Lung (tissue), 12 donors: Measurements from ENCODE around the gene NBEAL1. TPM values are rescaled to one million over a fixed set of nuclear protein-coding genes. Genes with fewer than 3 reads are reported as not detected.
A peak's percentile ranks its signal among the peaks of the same experiment; 100 is the strongest.
"Not testable (repeated sequence)": the region's sequence is repeated elsewhere in the genome, so short reads cannot be mapped to it uniquely, and the experiment has no call there.

Source experiments
- ATAC-seq: fragments of 200-7000 bp; cut with Tn5 transposase; one replicate; pipeline ENCODE4 v1.9.1; 2020; ENCODE audit warnings: moderate number of reproducible peaks; ENCODE audit not compliant: insufficient read depth, low FRiP score
- DNase-seq, 3 donors: peaks; one replicate each; pipeline ENCODE4 v3.0.0-alpha.2; 2013 to 2017
- H3K27ac ChIP-seq, 2 donors: one replicate each; pipeline ENCODE4 v1.5.1; 2013; ENCODE audit warnings: mild to moderate bottlenecking in 2 of 2, moderate library complexity in 2 of 2, control low read depth in 1 of 2, inconsistent platforms in 1 of 2, low read depth in 1 of 2, low read length in 1 of 2
- H3K27me3 ChIP-seq, 3 donors: one replicate each; pipeline ENCODE4 v1.5.1; 2013; ENCODE audit warnings: low read length in 2 of 3; ENCODE audit not compliant: control insufficient read depth in 3 of 3, insufficient read depth in 3 of 3
- H3K36me3 ChIP-seq, 4 donors: one replicate each; pipeline ENCODE4 v1.5.1; 2013; ENCODE audit warnings: low read length in 4 of 4, mild to moderate bottlenecking in 1 of 4, moderate library complexity in 1 of 4; ENCODE audit not compliant: control insufficient read depth in 4 of 4, insufficient read depth in 4 of 4
- H3K4me1 ChIP-seq, 5 donors: one replicate each; pipeline ENCODE4 v1.5.1; 2013; ENCODE audit warnings: low read length in 5 of 5, mild to moderate bottlenecking in 2 of 5, moderate library complexity in 1 of 5; ENCODE audit not compliant: control insufficient read depth in 5 of 5, insufficient read depth in 5 of 5
- H3K4me3 ChIP-seq: one replicate; pipeline ENCODE4 v1.5.1; 2013; ENCODE audit warnings: mild to moderate bottlenecking, control low read depth, moderate library complexity
- H3K9ac ChIP-seq, 2 donors: one replicate each; pipeline ENCODE4 v1.5.1; 2013; ENCODE audit warnings: low read length in 2 of 2, control low read depth in 1 of 2; ENCODE audit not compliant: insufficient read depth in 1 of 2
- H3K9me3 ChIP-seq, 4 donors: one replicate each; pipeline ENCODE4 v1.5.1; 2013; ENCODE audit warnings: low read length in 3 of 4, mild to moderate bottlenecking in 1 of 4, moderate library complexity in 1 of 4; ENCODE audit not compliant: control insufficient read depth in 4 of 4, insufficient read depth in 3 of 4
- CTCF ChIP-seq: IDR thresholded peaks from 2 replicates; pipeline ENCODE4 v1.5.1; 2012; ENCODE audit warnings: mild to moderate bottlenecking; ENCODE audit errors: control extremely low read depth, extremely low read depth
- WGBS, 2 donors: extraction: QIAGEN DNeasy Blood & Tissue Kit; methylation state at CpG; one replicate each; pipeline ENCODE4 v1.1.7; 2013; 5-methylcytosine and 5-hydroxymethylcytosine counted together
- polyA plus RNA-seq, 2 donors: library from polyadenylated mRNA; stranded (reverse); fragments of 200-250 nt; gene quantifications; one replicate each; pipeline ENCODE4 v1.2.1, GENCODE V29; 2013
- total RNA-seq, 2 donors: library from RNA; depleted of rRNA in 1 of 2; stranded (reverse); fragments of >200 nt in 1 of 2; gene quantifications; one replicate each; pipeline ENCODE4 v1.2.1, GENCODE V29; 2014 to 2021
- donor health status: control.
- donor health status: control.
- donor health status: Bipolar disorder and iron deficiency.
- donor health status: healthy.
- donor health status: DM: yes; HTN: yes; CAD: no.

The NBEAL1 gene
- total and polyA plus RNA-seq, 4 donors = 5.9 to 138 (median 25.3) TPM

GRCh38 chr2:203135105-203135504 lies 120.4 kb downstream of the NBEAL1 start:
- WGBS, 2 donors = 94 to 100% methylated on average over 4 of the region's 4 CpGs
- H3K9ac ChIP-seq = no peak overlapping the region

GRCh38 chr2:203143391-203143790 lies 128.7 kb downstream of the NBEAL1 start:
- no peak overlapping the region for H3K4me3 ChIP-seq
- peaks cover 4 to 15% (median 7%) of the 10 kb centered on the region in 4 donors for H3K36me3 ChIP-seq
- no peak overlapping the region for H3K27ac ChIP-seq

More at GRCh38 chr2:203135105-203135504, 120.4 kb downstream of the NBEAL1 start:
- peaks cover 3 to 21% (median 7%) of the 10 kb centered on the region in 4 donors for H3K36me3 ChIP-seq
- H3K4me3 ChIP-seq = no peak overlapping the region
- no peaks in the 10 kb centered on the region for H3K27me3 ChIP-seq
- no peak for DNase-seq
- no peaks in the 10 kb centered on the region for H3K9me3 ChIP-seq
- H3K27ac ChIP-seq = no peak overlapping the region
- H3K4me1 ChIP-seq = no peaks in the 10 kb centered on the region
- no peak for ATAC-seq
- no peak for TF ChIP-seq CTCF

GRCh38 chr2:203149194-203149593 lies 134.5 kb downstream of the NBEAL1 start:
- 90 to 92% methylated on average over 1 of the region's 1 CpG for whole genome bisulfite sequencing, 2 donors
- ATAC-seq = no peak
- Histone ChIP-seq H3K4me3 (no peak overlapping the region), H3K27ac (no peak overlapping the region), H3K4me1 (no peaks in the 10 kb centered on the region), H3K36me3 (peaks cover 5 to 18% (median 10%) of the 10 kb centered on the region in 4 donors), H3K9ac (no peak overlapping the region), H3K9me3 (no peaks in the 10 kb centered on the region), H3K27me3 (no peaks in the 10 kb centered on the region)
- no peak for TF ChIP-seq CTCF
- no peak for DNase-seq

More at GRCh38 chr2:203143391-203143790, 128.7 kb downstream of the NBEAL1 start:
- ATAC-seq (no peak), DNase-seq (peak in 1 of 3 donors; percentile 5)
- Histone ChIP-seq H3K9ac (no peak overlapping the region), H3K9me3 (no peaks in the 10 kb centered on the region), H3K4me1 (no peaks in the 10 kb centered on the region), H3K27me3 (no peaks in the 10 kb centered on the region)
- TF ChIP-seq CTCF = no peak

GRCh38 chr2:203155406-203155805 lies 140.7 kb downstream of the NBEAL1 start:
- Histone ChIP-seq H3K36me3 (peaks cover 0 to 11% (median 6%) of the 10 kb centered on the region in 4 donors), H3K4me1 (no peaks in the 10 kb centered on the region), H3K27me3 (no peaks in the 10 kb centered on the region), H3K4me3 (no peak overlapping the region), H3K9ac (no peak overlapping the region), H3K9me3 (no peaks in the 10 kb centered on the region), H3K27ac (no peak overlapping the region)
- DNase-seq = no peak
- ATAC-seq = no peak
- 85 to 88% methylated on average over 1 of the region's 1 CpG for whole genome bisulfite sequencing, 2 donors
- no peak for TF ChIP-seq CTCF

DNA sequence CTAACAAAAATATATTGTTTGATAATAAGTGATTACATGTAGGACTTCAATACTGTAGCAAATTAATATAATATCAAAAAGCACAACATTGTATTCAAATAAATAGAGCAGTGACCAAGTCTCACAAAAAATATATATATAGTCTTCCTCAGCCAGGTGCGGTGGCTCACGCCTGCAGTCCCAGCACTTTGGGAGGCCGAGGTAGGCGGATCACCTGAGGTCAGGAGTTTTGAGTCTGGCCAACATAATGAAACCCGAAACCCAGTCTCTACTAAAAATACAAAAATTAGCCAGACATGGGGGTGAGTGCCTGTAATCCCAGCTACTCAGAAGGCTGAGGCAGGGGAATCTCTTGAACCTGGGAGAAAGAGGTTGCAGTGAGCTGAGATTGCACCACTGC lies 148.0 kb downstream of the NBEAL1 start:
- not testable (repeated sequence) for H3K9me3 ChIP-seq, ATAC-seq, DNase-seq, H3K27me3 ChIP-seq, H3K4me1 ChIP-seq, H3K9ac ChIP-seq, H3K4me3 ChIP-seq, H3K27ac ChIP-seq
- 98 to 99% methylated on average over 5 of the region's 5 CpGs for WGBS, 2 donors
- peaks cover 0 to 12% (median 8%) of the 10 kb centered on the region in 4 donors for H3K36me3 ChIP-seq
